ENCODE measurements around the gene SLC6A11. TPM values are rescaled to one million over a fixed set of nuclear protein-coding genes. Genes with fewer than 3 reads are reported as not detected.

Gene SLC6A11
- total RNA-seq, 1 donor from 2014 or later = 0.49 TPM

- DNase-seq = no peak
These were observed 25.1 kb downstream of the SLC6A11 start for GRCh38 chr3:10841100-10841499.

GRCh38 chr3:10843378-10843777, 27.4 kb downstream of the SLC6A11 start:
- no peak for DNase-seq

- no peak for DNase-seq
These were observed 29.2 kb downstream of the SLC6A11 start for GRCh38 chr3:10845001-10845761.

- DNase-seq = no peak
These were observed 30.0 kb downstream of the SLC6A11 start for GRCh38 chr3:10845839-10846656.

GRCh38 chr3:10846657-10846975, 30.6 kb downstream of the SLC6A11 start:
- no peak for DNase-seq

- DNase-seq = no peak
These were observed 32.2 kb downstream of the SLC6A11 start for GRCh38 chr3:10848261-10848660.

- DNase-seq = no peak
These were observed 36.2 kb downstream of the SLC6A11 start for GRCh38 chr3:10852066-10852808.

- DNase-seq = no peak
These were observed 39.2 kb downstream of the SLC6A11 start for GRCh38 chr3:10855083-10855870.

- no peak for DNase-seq
These were observed 40.0 kb downstream of the SLC6A11 start for GRCh38 chr3:10855871-10856662.

- DNase-seq = no peak
These were observed 41.2 kb downstream of the SLC6A11 start for GRCh38 chr3:10857235-10857634.

- DNase-seq = no peak
These were observed 42.1 kb downstream of the SLC6A11 start for GRCh38 chr3:10858091-10858490.

GRCh38 chr3:10867384-10867783, 51.4 kb downstream of the SLC6A11 start:
- DNase-seq = no peak

- no peak for DNase-seq
These were observed 53.4 kb downstream of the SLC6A11 start for GRCh38 chr3:10869460-10869859.

- no peak for DNase-seq
These were observed 54.3 kb downstream of the SLC6A11 start for GRCh38 chr3:10870296-10870695.

- DNase-seq = no peak
These were observed 57.4 kb downstream of the SLC6A11 start for GRCh38 chr3:10873415-10873814.

- no peak for DNase-seq
These were observed 59.9 kb downstream of the SLC6A11 start for GRCh38 chr3:10875914-10876313.

GRCh38 chr3:10876661-10877060, 60.6 kb downstream of the SLC6A11 start:
- DNase-seq = no peak

- no peak for DNase-seq
These were observed 66.8 kb downstream of the SLC6A11 start for GRCh38 chr3:10882851-10883250.

- no peak for DNase-seq
These were observed 67.6 kb downstream of the SLC6A11 start for GRCh38 chr3:10883478-10884234.

- DNase-seq = no peak
These were observed 71.0 kb downstream of the SLC6A11 start for GRCh38 chr3:10887015-10887414.
